DOHH2 (cell line): ENCODE data around the gene CLIC5.

Source experiments
- H3F3A ChIP-seq: fragments of 200-600 bp; sonication (generic), shearing (Covaris generic); 2 replicates; pipeline ENCODE4 v1.6.0; 2016; ENCODE audit warnings: antibody characterized with exemption, mild to moderate bottlenecking; ENCODE audit not compliant: control insufficient read depth, insufficient read depth
- H3K27ac ChIP-seq: fragments of 200-600 bp; sonication (generic); 2 replicates; pipeline ENCODE4 v1.5.1; 2014; ENCODE audit warnings: low read depth, mild to moderate bottlenecking, low read length, moderate library complexity
- H3K27me3 ChIP-seq: fragments of 200-600 bp; sonication (generic); 2 replicates; pipeline ENCODE4 v1.6.1; 2014; ENCODE audit warnings: mild to moderate bottlenecking, low read length, mixed read lengths; ENCODE audit not compliant: control insufficient read depth
- H3K36me3 ChIP-seq: fragments of 200-600 bp; sonication (generic); 2 replicates; pipeline ENCODE4 v1.6.1; 2014; ENCODE audit warnings: mild to moderate bottlenecking, low read length, moderate library complexity, mixed read lengths; ENCODE audit not compliant: control insufficient read depth
- H3K4me1 ChIP-seq: fragments of 200-600 bp; sonication (generic); 2 replicates; pipeline ENCODE4 v1.6.1; 2014; ENCODE audit warnings: mild to moderate bottlenecking, low read length, mixed read lengths; ENCODE audit not compliant: control insufficient read depth
- H3K4me2 ChIP-seq: fragments of 200-600 bp; sonication (generic); 2 replicates; pipeline ENCODE4 v1.6.0; 2014; ENCODE audit warnings: mild to moderate bottlenecking, low read length, moderate library complexity
- H3K4me3 ChIP-seq: fragments of 200-600 bp; sonication (generic); 2 replicates; pipeline ENCODE4 v1.5.1; 2014; ENCODE audit warnings: mild to moderate bottlenecking, low read length, mixed read lengths
- H3K79me2 ChIP-seq: fragments of 200-600 bp; sonication (generic); 2 replicates; pipeline ENCODE4 v1.6.1; 2014; ENCODE audit warnings: mild to moderate bottlenecking, low read length, mixed read lengths; ENCODE audit not compliant: control insufficient read depth
- H3K9me2 ChIP-seq: fragments of 200-600 bp; sonication (generic); replicated peaks from 2 replicates; pipeline ENCODE4 v1.6.1; 2014; ENCODE audit warnings: mild to moderate bottlenecking, low read length, mixed read lengths; ENCODE audit not compliant: control insufficient read depth
- H3K9me3 ChIP-seq: fragments of 200-600 bp; sonication (generic); 2 replicates; pipeline ENCODE4 v1.6.1; 2014; ENCODE audit warnings: antibody characterized with exemption, low read length, mixed read lengths; ENCODE audit not compliant: control insufficient read depth, insufficient read depth
- H4K20me1 ChIP-seq: fragments of 200-600 bp; sonication (generic); 2 replicates; pipeline ENCODE4 v1.6.0; 2014; ENCODE audit warnings: low read depth, mild to moderate bottlenecking, antibody characterized with exemption, low read length, moderate library complexity; ENCODE audit not compliant: control insufficient read depth, insufficient read depth
- CTCF ChIP-seq: fragments of 200-600 bp; sonication (generic); IDR thresholded peaks from one replicate; pipeline ENCODE4 v1.5.1; 2014; ENCODE audit warnings: antibody characterized with exemption, mild to moderate bottlenecking, low read depth, low read length; ENCODE audit not compliant: poor library complexity, severe bottlenecking
- EZH2phosphoT487 ChIP-seq: fragments of 200-600 bp; sonication (generic); IDR thresholded peaks from 2 replicates; pipeline ENCODE4 v1.6.1; 2017; ENCODE audit warnings: borderline replicate concordance, mild to moderate bottlenecking, antibody characterized with exemption, low read length, moderate library complexity, mixed read lengths

CLIC5 gene

GRCh38 chr6:46044881-46045617 is 29.4 kb upstream of the CLIC5 start:
- Histone ChIP-seq H3K4me3 (no peak overlapping the region), H3K9me3 (no peaks in the 10 kb centered on the region), H4K20me1 (no peaks in the 10 kb centered on the region), H3K4me1 (no peaks in the 10 kb centered on the region), H3F3A (no peaks in the 10 kb centered on the region), H3K36me3 (no peaks in the 10 kb centered on the region), H3K27me3 (peaks cover 6% of the 10 kb centered on the region; the same call in 1 of the 2 replicates), H3K4me2 (no peak overlapping the region), H3K9me2 (no peaks in the 10 kb centered on the region), H3K27ac (no peak overlapping the region), H3K79me2 (no peaks in the 10 kb centered on the region)
- TF ChIP-seq CTCF, result no peak
- TF ChIP-seq EZH2phosphoT487, result no peak

- peaks cover 6% of the 10 kb centered on the region; the same call in 1 of the 2 replicates for H3K27me3 ChIP-seq
- H3K4me1 ChIP-seq, result no peaks in the 10 kb centered on the region
- TF ChIP-seq CTCF (peak; percentile 65), EZH2phosphoT487 (no peak)
- H4K20me1 ChIP-seq, result no peaks in the 10 kb centered on the region
- no peaks in the 10 kb centered on the region for H3K79me2 ChIP-seq
- no peaks in the 10 kb centered on the region for H3K9me3 ChIP-seq
- H3K36me3 ChIP-seq, result no peaks in the 10 kb centered on the region
- no peak overlapping the region for H3K4me3 ChIP-seq
- no peaks in the 10 kb centered on the region for H3K9me2 ChIP-seq
- no peak overlapping the region for H3K27ac ChIP-seq
- no peak overlapping the region for H3K4me2 ChIP-seq
- H3F3A ChIP-seq, result no peaks in the 10 kb centered on the region
Measured at GRCh38 chr6:46042355-46042999, 26.8 kb upstream of the CLIC5 start.

GRCh38 chr6:46040288-46040687 is 24.6 kb upstream of the CLIC5 start:
- H3K79me2 ChIP-seq, result no peaks in the 10 kb centered on the region
- no peaks in the 10 kb centered on the region for H3K9me3 ChIP-seq
- no peaks in the 10 kb centered on the region for H3K27me3 ChIP-seq
- no peak overlapping the region for H3K4me2 ChIP-seq
- no peak overlapping the region for H3K4me3 ChIP-seq
- H3F3A ChIP-seq, result no peaks in the 10 kb centered on the region
- H4K20me1 ChIP-seq, result no peaks in the 10 kb centered on the region
- no peak overlapping the region for H3K27ac ChIP-seq
- TF ChIP-seq CTCF, result no peak
- TF ChIP-seq EZH2phosphoT487, result no peak
- H3K4me1 ChIP-seq, result no peaks in the 10 kb centered on the region
- H3K36me3 ChIP-seq, result no peaks in the 10 kb centered on the region
- no peaks in the 10 kb centered on the region for H3K9me2 ChIP-seq
